ENCODE measurements around the gene RIN2.

Gene RIN2, protein sequence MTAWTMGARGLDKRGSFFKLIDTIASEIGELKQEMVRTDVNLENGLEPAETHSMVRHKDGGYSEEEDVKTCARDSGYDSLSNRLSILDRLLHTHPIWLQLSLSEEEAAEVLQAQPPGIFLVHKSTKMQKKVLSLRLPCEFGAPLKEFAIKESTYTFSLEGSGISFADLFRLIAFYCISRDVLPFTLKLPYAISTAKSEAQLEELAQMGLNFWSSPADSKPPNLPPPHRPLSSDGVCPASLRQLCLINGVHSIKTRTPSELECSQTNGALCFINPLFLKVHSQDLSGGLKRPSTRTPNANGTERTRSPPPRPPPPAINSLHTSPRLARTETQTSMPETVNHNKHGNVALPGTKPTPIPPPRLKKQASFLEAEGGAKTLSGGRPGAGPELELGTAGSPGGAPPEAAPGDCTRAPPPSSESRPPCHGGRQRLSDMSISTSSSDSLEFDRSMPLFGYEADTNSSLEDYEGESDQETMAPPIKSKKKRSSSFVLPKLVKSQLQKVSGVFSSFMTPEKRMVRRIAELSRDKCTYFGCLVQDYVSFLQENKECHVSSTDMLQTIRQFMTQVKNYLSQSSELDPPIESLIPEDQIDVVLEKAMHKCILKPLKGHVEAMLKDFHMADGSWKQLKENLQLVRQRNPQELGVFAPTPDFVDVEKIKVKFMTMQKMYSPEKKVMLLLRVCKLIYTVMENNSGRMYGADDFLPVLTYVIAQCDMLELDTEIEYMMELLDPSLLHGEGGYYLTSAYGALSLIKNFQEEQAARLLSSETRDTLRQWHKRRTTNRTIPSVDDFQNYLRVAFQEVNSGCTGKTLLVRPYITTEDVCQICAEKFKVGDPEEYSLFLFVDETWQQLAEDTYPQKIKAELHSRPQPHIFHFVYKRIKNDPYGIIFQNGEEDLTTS

DNA sequence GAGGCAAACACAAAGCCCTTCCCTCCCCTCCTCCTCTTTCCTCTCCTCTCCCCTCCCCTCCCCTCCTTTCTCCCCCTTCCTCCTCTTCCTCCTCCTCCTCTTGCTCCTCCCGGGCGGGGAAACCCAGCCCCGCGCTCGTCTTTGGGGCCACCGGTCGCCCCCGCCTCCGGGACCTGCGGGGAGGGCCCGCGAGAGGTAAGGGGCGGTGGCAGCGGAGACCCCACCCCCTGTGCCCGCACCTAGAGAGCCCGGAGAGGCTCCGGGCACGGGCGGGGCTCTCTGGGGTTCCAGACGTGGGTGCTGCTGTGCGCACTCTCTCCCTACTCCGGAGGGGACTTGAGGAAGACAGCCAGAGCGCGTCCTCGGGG, at the start of gene RIN2:
Gene RIN2, plus strand, starts transcription at position 126 of the 368 bp plus-strand sequence. CDS start 131,344 bp downstream, outside the sequence.
- H3K9me3 ChIP-seq (ENCODE audit: control insufficient read depth in 5 of 5, low read length in 5 of 5), result no peaks in the 10 kb centered on the region
- H3K27me3 ChIP-seq (ENCODE audit: control insufficient read depth in 5 of 5, insufficient read depth in 4 of 5, low read length in 5 of 5), result no peaks in the 10 kb centered on the region
- H3K27ac ChIP-seq (ENCODE audit: low read depth, low read length), result peak within 1 kb of the TSS; percentile 97
- peaks cover 7 to 51% (median 45%) of the 10 kb centered on the region in 5 donors for H3K4me1 ChIP-seq (ENCODE audit: control insufficient read depth in 5 of 5, insufficient read depth in 5 of 5, low read length in 5 of 5)
- H3K36me3 ChIP-seq (ENCODE audit: control insufficient read depth in 5 of 5, insufficient read depth in 5 of 5, low read length in 5 of 5), result no peaks in the 10 kb centered on the region
- H3K4me3 ChIP-seq (ENCODE audit: low read depth in 1 of 5, low read length in 5 of 5), result peak within 1 kb of the TSS; percentile 64 to 97 (median 96)
- peak within 1 kb of the TSS; percentile 86 to 92 (median 90) for H3K9ac ChIP-seq (ENCODE audit: low read length in 5 of 5)

DNA sequence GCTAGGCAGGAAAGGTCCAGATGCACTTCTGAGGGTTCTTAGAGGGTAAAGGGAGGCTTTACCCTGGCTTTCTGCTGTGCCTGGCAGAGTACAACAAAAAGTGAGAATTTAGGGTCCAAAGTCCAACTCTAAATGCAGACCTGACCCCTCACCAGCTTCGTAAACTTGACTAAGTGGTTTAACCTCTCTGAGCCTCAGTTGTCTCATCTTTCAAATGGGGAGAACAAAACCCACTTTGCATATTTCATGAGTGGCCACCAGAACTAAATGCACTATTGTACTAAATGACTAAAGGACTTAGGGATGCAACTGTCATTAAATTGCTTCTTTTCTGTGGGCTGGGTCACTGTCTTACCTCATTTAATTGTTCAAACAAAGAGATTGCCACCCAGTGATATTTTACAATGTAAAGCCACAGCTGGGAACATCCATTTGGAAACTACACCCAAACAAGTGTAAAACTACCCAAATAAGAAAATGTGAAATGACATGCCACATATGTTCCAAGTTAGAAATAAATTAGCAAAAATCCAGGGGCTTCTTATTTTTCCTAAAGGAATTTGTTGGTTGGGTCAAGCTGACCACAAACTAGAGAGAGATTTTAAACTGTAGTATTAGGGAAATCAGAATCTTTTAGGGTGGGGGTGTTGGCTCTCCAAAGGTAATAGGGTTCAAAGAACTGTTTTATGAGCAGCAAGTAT, 48.3 kb upstream of the RIN2 start:
- Histone ChIP-seq H3K27me3 (ENCODE audit: control insufficient read depth in 5 of 5, insufficient read depth in 4 of 5, low read length in 5 of 5) (no peaks in the 10 kb centered on the region), H3K9ac (ENCODE audit: low read length in 5 of 5) (no peak overlapping the region), H3K4me3 (ENCODE audit: low read depth in 1 of 5, low read length in 5 of 5) (no peak overlapping the region), H3K36me3 (ENCODE audit: control insufficient read depth in 5 of 5, insufficient read depth in 5 of 5, low read length in 5 of 5) (no peaks in the 10 kb centered on the region), H3K4me1 (ENCODE audit: control insufficient read depth in 5 of 5, insufficient read depth in 5 of 5, low read length in 5 of 5) (peaks cover 6 to 24% (median 14%) of the 10 kb centered on the region in 5 donors), H3K9me3 (ENCODE audit: control insufficient read depth in 5 of 5, low read length in 5 of 5) (no peaks in the 10 kb centered on the region), H3K27ac (ENCODE audit: low read depth, low read length) (no peak overlapping the region)

- no peaks in the 10 kb centered on the region for H3K36me3 ChIP-seq (ENCODE audit: control insufficient read depth in 5 of 5, insufficient read depth in 5 of 5, low read length in 5 of 5)
- H3K4me1 ChIP-seq (ENCODE audit: control insufficient read depth in 5 of 5, insufficient read depth in 5 of 5, low read length in 5 of 5), result peaks cover 6 to 26% (median 14%) of the 10 kb centered on the region in 5 donors
- no peaks in the 10 kb centered on the region for H3K9me3 ChIP-seq (ENCODE audit: control insufficient read depth in 5 of 5, low read length in 5 of 5)
- no peak overlapping the region for H3K27ac ChIP-seq (ENCODE audit: low read depth, low read length)
- no peak overlapping the region for H3K9ac ChIP-seq (ENCODE audit: low read length in 5 of 5)
- H3K4me3 ChIP-seq (ENCODE audit: low read depth in 1 of 5, low read length in 5 of 5), result no peak overlapping the region
- no peaks in the 10 kb centered on the region for H3K27me3 ChIP-seq (ENCODE audit: control insufficient read depth in 5 of 5, insufficient read depth in 4 of 5, low read length in 5 of 5)
Observed at GRCh38 chr20:19710336-19711120, 47.5 kb upstream of the RIN2 start.

- Histone ChIP-seq H3K9ac (ENCODE audit: low read length in 5 of 5) (no peak overlapping the region), H3K36me3 (ENCODE audit: control insufficient read depth in 5 of 5, insufficient read depth in 5 of 5, low read length in 5 of 5) (no peaks in the 10 kb centered on the region), H3K9me3 (ENCODE audit: control insufficient read depth in 5 of 5, low read length in 5 of 5) (peaks cover 0 to 2% (median 0%) of the 10 kb centered on the region in 5 donors), H3K27me3 (ENCODE audit: control insufficient read depth in 5 of 5, insufficient read depth in 4 of 5, low read length in 5 of 5) (no peaks in the 10 kb centered on the region), H3K27ac (ENCODE audit: low read depth, low read length) (no peak overlapping the region), H3K4me1 (ENCODE audit: control insufficient read depth in 5 of 5, insufficient read depth in 5 of 5, low read length in 5 of 5) (peaks cover 6 to 26% (median 14%) of the 10 kb centered on the region in 5 donors), H3K4me3 (ENCODE audit: low read depth in 1 of 5, low read length in 5 of 5) (no peak overlapping the region)
Observed at GRCh38 chr20:19711126-19711525, 46.9 kb upstream of the RIN2 start.

DNA sequence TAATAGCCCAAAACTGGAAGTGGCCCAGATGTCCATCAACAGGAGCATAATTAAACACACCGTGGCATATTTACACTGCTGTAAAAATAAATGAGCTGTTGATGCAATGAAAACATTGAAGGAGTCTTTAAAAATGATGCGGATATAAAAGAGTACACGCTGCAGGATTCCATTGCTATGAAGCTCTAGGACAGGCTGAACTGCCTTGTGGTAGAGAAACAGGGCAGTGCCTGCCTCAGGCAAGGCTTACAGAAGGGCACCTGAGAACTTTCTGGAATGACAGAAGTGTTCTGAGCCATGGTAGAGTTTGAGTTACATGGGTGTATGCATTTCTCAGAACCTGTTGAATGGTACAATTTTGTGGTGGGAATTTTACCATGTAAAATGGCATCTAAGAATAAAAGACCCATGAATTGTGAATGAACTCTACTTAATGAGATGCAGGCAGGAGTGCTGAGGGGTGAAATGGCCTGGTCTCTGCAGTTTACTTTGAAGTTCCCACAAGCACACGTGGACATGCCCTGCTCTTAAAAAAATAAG, 45.3 kb upstream of the RIN2 start:
- Histone ChIP-seq H3K27me3 (ENCODE audit: control insufficient read depth in 5 of 5, insufficient read depth in 4 of 5, low read length in 5 of 5) (no peaks in the 10 kb centered on the region), H3K4me3 (ENCODE audit: low read depth in 1 of 5, low read length in 5 of 5) (no peak overlapping the region), H3K9ac (ENCODE audit: low read length in 5 of 5) (no peak overlapping the region), H3K27ac (ENCODE audit: low read depth, low read length) (no peak overlapping the region), H3K9me3 (ENCODE audit: control insufficient read depth in 5 of 5, low read length in 5 of 5) (peaks cover 0 to 7% (median 0%) of the 10 kb centered on the region in 5 donors), H3K36me3 (ENCODE audit: control insufficient read depth in 5 of 5, insufficient read depth in 5 of 5, low read length in 5 of 5) (no peaks in the 10 kb centered on the region), H3K4me1 (ENCODE audit: control insufficient read depth in 5 of 5, insufficient read depth in 5 of 5, low read length in 5 of 5) (peaks cover 6 to 26% (median 14%) of the 10 kb centered on the region in 5 donors)

DNA sequence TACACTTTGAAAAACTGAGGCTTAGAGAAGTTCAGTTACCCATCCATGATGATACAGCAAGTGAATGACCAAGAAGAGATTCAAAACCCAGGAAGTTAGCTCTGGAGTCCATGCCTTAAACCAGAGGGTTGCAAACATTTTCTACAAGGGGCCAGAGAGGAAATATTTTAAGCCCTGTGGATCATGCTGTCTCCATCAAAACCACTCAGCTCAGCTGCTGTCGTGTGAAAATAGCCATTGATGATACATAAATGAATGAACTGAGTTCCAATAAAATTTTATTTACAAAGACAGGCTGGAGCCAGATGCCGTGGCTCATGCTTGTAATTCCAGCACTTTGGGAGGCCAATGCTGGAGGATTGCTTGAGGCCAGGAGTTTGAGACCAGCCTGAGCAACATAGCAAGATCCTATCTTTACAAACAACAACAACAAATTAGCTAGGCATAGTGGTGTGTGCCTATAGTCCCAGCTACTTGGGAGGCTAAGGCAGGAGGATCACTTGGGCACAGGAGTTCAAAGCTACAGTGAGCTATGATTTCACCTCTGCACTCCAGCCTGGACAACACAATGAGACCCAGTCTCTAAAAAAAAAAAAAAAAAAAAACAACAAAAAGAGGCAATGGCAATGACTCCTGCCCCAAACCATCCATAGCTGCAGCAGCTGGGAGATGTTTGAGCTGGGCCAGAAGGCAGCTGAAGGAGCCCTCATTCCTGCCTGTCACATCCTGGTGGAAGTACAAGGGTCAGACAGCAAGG, 44.1 kb upstream of the RIN2 start:
- Histone ChIP-seq H3K27me3 (ENCODE audit: control insufficient read depth in 5 of 5, insufficient read depth in 4 of 5, low read length in 5 of 5) (no peaks in the 10 kb centered on the region), H3K9me3 (ENCODE audit: control insufficient read depth in 5 of 5, low read length in 5 of 5) (peaks cover 0 to 7% (median 0%) of the 10 kb centered on the region in 5 donors), H3K4me3 (ENCODE audit: low read depth in 1 of 5, low read length in 5 of 5) (no peak overlapping the region), H3K9ac (ENCODE audit: low read length in 5 of 5) (no peak overlapping the region), H3K36me3 (ENCODE audit: control insufficient read depth in 5 of 5, insufficient read depth in 5 of 5, low read length in 5 of 5) (no peaks in the 10 kb centered on the region), H3K27ac (ENCODE audit: low read depth, low read length) (no peak overlapping the region), H3K4me1 (ENCODE audit: control insufficient read depth in 5 of 5, insufficient read depth in 5 of 5, low read length in 5 of 5) (peaks cover 6 to 26% (median 14%) of the 10 kb centered on the region in 5 donors)

DNA sequence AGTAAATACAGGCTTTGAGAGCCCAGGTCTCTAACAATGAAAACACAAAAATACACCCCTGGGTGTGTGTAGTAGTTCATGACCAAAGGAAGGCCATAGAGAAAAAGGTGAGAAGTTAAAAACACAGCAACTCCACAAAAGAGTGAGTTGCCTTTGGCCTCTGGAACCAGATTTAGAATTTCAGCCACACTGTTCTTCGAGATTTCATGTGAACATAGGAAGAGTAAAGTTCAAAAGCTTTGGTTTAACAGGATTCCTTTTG, 43.5 kb upstream of the RIN2 start:
- no peaks in the 10 kb centered on the region for H3K27me3 ChIP-seq (ENCODE audit: control insufficient read depth in 5 of 5, insufficient read depth in 4 of 5, low read length in 5 of 5)
- H3K4me1 ChIP-seq (ENCODE audit: control insufficient read depth in 5 of 5, insufficient read depth in 5 of 5, low read length in 5 of 5), result peaks cover 6 to 26% (median 14%) of the 10 kb centered on the region in 5 donors
- no peak overlapping the region for H3K27ac ChIP-seq (ENCODE audit: low read depth, low read length)
- no peaks in the 10 kb centered on the region for H3K36me3 ChIP-seq (ENCODE audit: control insufficient read depth in 5 of 5, insufficient read depth in 5 of 5, low read length in 5 of 5)
- H3K4me3 ChIP-seq (ENCODE audit: low read depth in 1 of 5, low read length in 5 of 5), result no peak overlapping the region
- H3K9ac ChIP-seq (ENCODE audit: low read length in 5 of 5), result no peak overlapping the region
- H3K9me3 ChIP-seq (ENCODE audit: control insufficient read depth in 5 of 5, low read length in 5 of 5), result peaks cover 0 to 7% (median 0%) of the 10 kb centered on the region in 5 donors

DNA sequence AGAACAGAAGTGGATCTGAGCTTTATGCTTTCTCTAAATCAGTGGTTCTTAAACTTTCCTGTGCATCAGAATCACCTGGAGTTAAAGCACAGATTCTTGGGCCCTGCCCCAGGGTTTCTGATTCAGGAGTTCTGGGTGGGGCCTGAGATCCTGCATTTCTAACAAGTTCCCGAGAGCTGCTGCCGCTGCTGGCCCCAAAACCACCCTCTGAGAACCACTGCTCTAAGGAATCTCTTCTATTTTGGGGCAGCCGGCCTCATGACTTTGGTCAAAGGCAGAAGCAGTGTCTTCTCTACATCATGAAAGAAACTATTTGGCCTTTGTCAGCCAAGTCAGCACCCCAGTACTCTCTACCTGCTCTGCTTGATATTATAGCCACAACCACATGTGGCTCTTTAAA, 42.1 kb upstream of the RIN2 start:
- Histone ChIP-seq H3K36me3 (ENCODE audit: control insufficient read depth in 5 of 5, insufficient read depth in 5 of 5, low read length in 5 of 5) (no peaks in the 10 kb centered on the region), H3K9ac (ENCODE audit: low read length in 5 of 5) (no peak overlapping the region), H3K27ac (ENCODE audit: low read depth, low read length) (no peak overlapping the region), H3K27me3 (ENCODE audit: control insufficient read depth in 5 of 5, insufficient read depth in 4 of 5, low read length in 5 of 5) (no peaks in the 10 kb centered on the region), H3K9me3 (ENCODE audit: control insufficient read depth in 5 of 5, low read length in 5 of 5) (peaks cover 0 to 7% (median 0%) of the 10 kb centered on the region in 5 donors), H3K4me1 (ENCODE audit: control insufficient read depth in 5 of 5, insufficient read depth in 5 of 5, low read length in 5 of 5) (peaks cover under 1 to 14% (median 4%) of the 10 kb centered on the region in 5 donors), H3K4me3 (ENCODE audit: low read depth in 1 of 5, low read length in 5 of 5) (no peak overlapping the region)

- H3K9ac ChIP-seq (ENCODE audit: low read length in 5 of 5), result no peak overlapping the region
- H3K27ac ChIP-seq (ENCODE audit: low read depth, low read length), result no peak overlapping the region
- H3K4me1 ChIP-seq (ENCODE audit: control insufficient read depth in 5 of 5, insufficient read depth in 5 of 5, low read length in 5 of 5), result peaks cover 0 to 9% (median 0%) of the 10 kb centered on the region in 5 donors
- peaks cover 0 to 7% (median 0%) of the 10 kb centered on the region in 5 donors for H3K9me3 ChIP-seq (ENCODE audit: control insufficient read depth in 5 of 5, low read length in 5 of 5)
- H3K4me3 ChIP-seq (ENCODE audit: low read depth in 1 of 5, low read length in 5 of 5), result no peak overlapping the region
- H3K36me3 ChIP-seq (ENCODE audit: control insufficient read depth in 5 of 5, insufficient read depth in 5 of 5, low read length in 5 of 5), result no peaks in the 10 kb centered on the region
- H3K27me3 ChIP-seq (ENCODE audit: control insufficient read depth in 5 of 5, insufficient read depth in 4 of 5, low read length in 5 of 5), result no peaks in the 10 kb centered on the region
Observed at GRCh38 chr20:19718880-19719279, 39.2 kb upstream of the RIN2 start.

All from subcutaneous abdominal adipose tissue (tissue), 5 donors.